ENCODE results near the gene SEMA6A. TPM values are rescaled to one million over a fixed set of nuclear protein-coding genes. Genes with fewer than 3 reads are reported as not detected.

SEMA6A gene
- total and polyA plus RNA-seq, 2 of the 13 experiments (the other 11 are each of a cell fraction or from before 2014, with no cell fraction given) = 5.1 to 6.5 TPM

DNA sequence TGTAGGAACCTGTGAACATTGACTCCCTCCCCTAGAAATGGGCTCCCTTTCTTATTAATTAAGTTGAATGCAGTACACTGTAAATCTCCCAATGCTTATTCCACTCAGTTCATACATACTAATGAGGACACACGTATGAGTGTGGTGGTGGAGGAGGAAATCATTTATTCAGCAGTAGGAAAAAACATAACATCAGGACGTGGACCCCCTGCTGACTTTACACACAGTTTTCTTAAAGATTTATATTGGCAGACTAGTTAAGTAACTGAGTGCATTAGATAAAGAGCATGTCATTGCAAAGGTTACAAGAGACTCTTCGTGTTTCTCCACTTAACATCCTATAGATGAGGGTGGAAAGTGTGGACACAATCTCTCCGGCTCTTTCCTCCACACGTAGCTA lies 37.8 kb upstream of the SEMA6A start:
- Histone ChIP-seq H3K9me3 (ENCODE audit: low read length) (no peaks in the 10 kb centered on the region), H3K27me3 (ENCODE audit: control insufficient read depth in 1 of 2, insufficient read depth in 2 of 2, low read length in 2 of 2) (peaks cover 3 to 14% of the 10 kb centered on the region in 2 experiments; a peak in 3 of 5 replicates), H3K9ac (ENCODE audit: insufficient read depth, low read depth, low read length) (no peak overlapping the region), H2AFZ (ENCODE audit: low read length) (no peak overlapping the region), H3K4me1 (ENCODE audit: insufficient read depth, low read length) (no peaks in the 10 kb centered on the region), H3K36me3 (replicated peaks in 1 of 2; ENCODE audit: control insufficient read depth in 1 of 2, insufficient read depth in 2 of 2, low read length in 2 of 2) (no peaks in the 10 kb centered on the region), H3K4me2 (ENCODE audit: low read depth, low read length) (no peak overlapping the region), H3K4me3 (replicated peaks in 1 of 3; ENCODE audit: insufficient read depth in 1 of 3, low read depth in 2 of 3, low read length in 3 of 3) (no peak overlapping the region), H3K79me2 (ENCODE audit: insufficient read depth, low read length) (no peaks in the 10 kb centered on the region), H3K27ac (ENCODE audit: extremely low read length, insufficient read depth, low read length) (no peak overlapping the region), H4K20me1 (ENCODE audit: insufficient read depth, low read length) (no peaks in the 10 kb centered on the region)
- intact Hi-C loops (cut with micrococcal nuclease; ENCODE audit: unreplicated experiment) (no loop called here), in situ Hi-C loops (cut with HindIII; ENCODE audit: extremely low pct_ligation_motif_present, low pct_unique_long_range_greater_than_20kb) (no loop called here)
- TF ChIP-seq BORCS8-MEF2B (CRISPR knock-in tag; IDR thresholded peaks at IDR 0.05) (no peak), ZNF547 (CRISPR knock-in tag; IDR thresholded peaks at IDR 0.05) (no peak), EEA1 (CRISPR knock-in tag; IDR thresholded peaks at IDR 0.05; ENCODE audit: borderline replicate concordance) (no peak), STAT5B (CRISPR knock-in tag; IDR thresholded peaks at IDR 0.05) (no peak), ZNF569 (CRISPR knock-in tag; IDR thresholded peaks at IDR 0.05; ENCODE audit: borderline replicate concordance) (no peak), MNT (IDR thresholded peaks at IDR 0.05) (no peak), SRSF9 (IDR thresholded peaks at IDR 0.05; ENCODE audit: borderline replicate concordance, insufficient read depth, low read depth, low read length, poor library complexity, severe bottlenecking) (no peak)
- TF ChIP-seq, protein P1, sequence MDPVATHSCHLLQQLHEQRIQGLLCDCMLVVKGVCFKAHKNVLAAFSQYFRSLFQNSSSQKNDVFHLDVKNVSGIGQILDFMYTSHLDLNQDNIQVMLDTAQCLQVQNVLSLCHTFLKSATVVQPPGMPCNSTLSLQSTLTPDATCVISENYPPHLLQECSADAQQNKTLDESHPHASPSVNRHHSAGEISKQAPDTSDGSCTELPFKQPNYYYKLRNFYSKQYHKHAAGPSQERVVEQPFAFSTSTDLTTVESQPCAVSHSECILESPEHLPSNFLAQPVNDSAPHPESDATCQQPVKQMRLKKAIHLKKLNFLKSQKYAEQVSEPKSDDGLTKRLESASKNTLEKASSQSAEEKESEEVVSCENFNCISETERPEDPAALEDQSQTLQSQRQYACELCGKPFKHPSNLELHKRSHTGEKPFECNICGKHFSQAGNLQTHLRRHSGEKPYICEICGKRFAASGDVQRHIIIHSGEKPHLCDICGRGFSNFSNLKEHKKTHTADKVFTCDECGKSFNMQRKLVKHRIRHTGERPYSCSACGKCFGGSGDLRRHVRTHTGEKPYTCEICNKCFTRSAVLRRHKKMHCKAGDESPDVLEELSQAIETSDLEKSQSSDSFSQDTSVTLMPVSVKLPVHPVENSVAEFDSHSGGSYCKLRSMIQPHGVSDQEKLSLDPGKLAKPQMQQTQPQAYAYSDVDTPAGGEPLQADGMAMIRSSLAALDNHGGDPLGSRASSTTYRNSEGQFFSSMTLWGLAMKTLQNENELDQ (CRISPR knock-in tag; IDR thresholded peaks at IDR 0.05; ENCODE audit: borderline replicate concordance) = no peak
- TF ChIP-seq, protein P2, sequence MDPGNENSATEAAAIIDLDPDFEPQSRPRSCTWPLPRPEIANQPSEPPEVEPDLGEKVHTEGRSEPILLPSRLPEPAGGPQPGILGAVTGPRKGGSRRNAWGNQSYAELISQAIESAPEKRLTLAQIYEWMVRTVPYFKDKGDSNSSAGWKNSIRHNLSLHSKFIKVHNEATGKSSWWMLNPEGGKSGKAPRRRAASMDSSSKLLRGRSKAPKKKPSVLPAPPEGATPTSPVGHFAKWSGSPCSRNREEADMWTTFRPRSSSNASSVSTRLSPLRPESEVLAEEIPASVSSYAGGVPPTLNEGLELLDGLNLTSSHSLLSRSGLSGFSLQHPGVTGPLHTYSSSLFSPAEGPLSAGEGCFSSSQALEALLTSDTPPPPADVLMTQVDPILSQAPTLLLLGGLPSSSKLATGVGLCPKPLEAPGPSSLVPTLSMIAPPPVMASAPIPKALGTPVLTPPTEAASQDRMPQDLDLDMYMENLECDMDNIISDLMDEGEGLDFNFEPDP (CRISPR knock-in tag; conservative IDR thresholded peaks at IDR 0.05) = no peak
- TF ChIP-seq, protein P3, sequence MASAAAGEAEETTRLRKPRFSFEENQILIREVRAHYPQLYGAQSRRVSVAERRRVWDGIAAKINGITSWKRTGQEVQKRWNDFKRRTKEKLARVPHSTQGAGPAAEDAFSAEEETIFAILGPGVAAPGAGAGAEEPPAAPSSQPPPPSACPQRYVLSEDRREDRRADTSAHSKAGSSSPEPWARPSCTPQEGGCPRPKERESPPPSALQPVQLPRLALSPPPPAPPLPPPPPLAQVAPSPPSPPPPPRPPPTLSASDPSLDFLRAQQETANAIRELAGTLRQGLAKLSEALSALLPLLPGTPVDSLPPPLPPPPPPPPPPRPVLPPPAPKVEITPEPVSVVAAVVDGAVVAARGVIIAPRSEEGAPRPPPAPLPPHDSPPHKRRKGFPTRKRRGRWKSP (CRISPR knock-in tag; IDR thresholded peaks at IDR 0.05) = no peak
- TF ChIP-seq, protein P4, sequence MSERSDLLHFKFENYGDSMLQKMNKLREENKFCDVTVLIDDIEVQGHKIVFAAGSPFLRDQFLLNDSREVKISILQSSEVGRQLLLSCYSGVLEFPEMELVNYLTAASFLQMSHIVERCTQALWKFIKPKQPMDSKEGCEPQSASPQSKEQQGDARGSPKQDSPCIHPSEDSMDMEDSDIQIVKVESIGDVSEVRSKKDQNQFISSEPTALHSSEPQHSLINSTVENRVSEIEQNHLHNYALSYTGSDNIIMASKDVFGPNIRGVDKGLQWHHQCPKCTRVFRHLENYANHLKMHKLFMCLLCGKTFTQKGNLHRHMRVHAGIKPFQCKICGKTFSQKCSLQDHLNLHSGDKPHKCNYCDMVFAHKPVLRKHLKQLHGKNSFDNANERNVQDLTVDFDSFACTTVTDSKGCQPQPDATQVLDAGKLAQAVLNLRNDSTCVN (CRISPR knock-in tag; IDR thresholded peaks at IDR 0.05; ENCODE audit: borderline replicate concordance) = no peak
- FAIRE-seq = no peak
- POLR2A ChIA-PET = no interaction called here
- no peak for ATAC-seq
- 25% methylated on average over 5 of the region's 5 CpGs for WGBS (ENCODE audit: low lambda C conversion rate)
- CTCF ChIA-PET (ENCODE audit: low intra/inter-chr PET ratio, low total read pairs) = no interaction called here
- BruUV-seq (replicated peaks) = no TSS peak
- no peak for DNase-seq (ENCODE audit: low spot score)

All from HepG2 (cell line).